NCI-H1105 (cell line): ENCODE measurements around the gene KIF9.
"Not testable (repeated sequence)": the region's sequence is repeated elsewhere in the genome, so short reads cannot be mapped to it uniquely, and the experiment has no call there.

Source experiments
- DNase-seq: peaks from one replicate; lab custom pipeline; 2025; lab: John Stamatoyannopoulos, UW

The KIF9 gene

GRCh38 chr3:47294392-47294791 is 11.8 kb upstream of the KIF9 start:
- DNase-seq = no peak

- DNase-seq = no peak
Measured at GRCh38 chr3:47293822-47294221, 11.2 kb upstream of the KIF9 start.

GRCh38 chr3:47291754-47292420 is 9.3 kb upstream of the KIF9 start:
- not testable (repeated sequence) for DNase-seq

GRCh38 chr3:47291158-47291753 is 8.7 kb upstream of the KIF9 start:
- DNase-seq = no peak

GRCh38 chr3:47288966-47289910 is 6.6 kb upstream of the KIF9 start:
- DNase-seq = no peak

GRCh38 chr3:47283591-47284364 is 1.2 kb upstream of the KIF9 start:
- no peak for DNase-seq

GRCh38 chr3:47283193-47283537 is 566 bp upstream of the KIF9 start:
- no peak for DNase-seq

- DNase-seq = no peak
Measured at GRCh38 chr3:47280519-47280918, 2.1 kb downstream of the KIF9 start.

- DNase-seq = no peak
Measured at GRCh38 chr3:47276558-47276957, 6.0 kb downstream of the KIF9 start.

GRCh38 chr3:47274652-47275051 is 7.9 kb downstream of the KIF9 start:
- no peak for DNase-seq

- no peak for DNase-seq
Measured at GRCh38 chr3:47273564-47273963, 9.0 kb downstream of the KIF9 start.

- DNase-seq = no peak
Measured at GRCh38 chr3:47270526-47270925, 12.1 kb downstream of the KIF9 start.

GRCh38 chr3:47267490-47267824 is 15.1 kb downstream of the KIF9 start:
- DNase-seq = no peak

GRCh38 chr3:47266709-47267489 is 15.7 kb downstream of the KIF9 start:
- no peak for DNase-seq

- no peak for DNase-seq
Measured at GRCh38 chr3:47265725-47266428, 16.7 kb downstream of the KIF9 start.

- DNase-seq = no peak
Measured at GRCh38 chr3:47265008-47265407, 17.6 kb downstream of the KIF9 start.

GRCh38 chr3:47261301-47261700 is 21.3 kb downstream of the KIF9 start:
- no peak for DNase-seq

- DNase-seq = no peak
Measured at GRCh38 chr3:47260605-47261004, 22.0 kb downstream of the KIF9 start.

- DNase-seq = no peak
Measured at GRCh38 chr3:47259114-47259513, 23.5 kb downstream of the KIF9 start.

- DNase-seq = not testable (repeated sequence)
Measured at GRCh38 chr3:47256331-47256730, 26.3 kb downstream of the KIF9 start.

GRCh38 chr3:47251689-47252088 is 30.9 kb downstream of the KIF9 start:
- no peak for DNase-seq
